Retinal pigment epithelial cell (primary cell): ENCODE measurements around the gene GNG4.

Experiments used
- DNase-seq: peaks from one replicate; pipeline ENCODE4 v3.0.0-alpha.2; 2010; ENCODE audit warnings: low read depth
- H3K4me3 ChIP-seq: 2 replicates; pipeline ENCODE4 v1.5.1; 2011; ENCODE audit warnings: mild to moderate bottlenecking, low read length, control low read depth, moderate library complexity
- TF ChIP-seq, protein P1 (sequence below): conservative IDR thresholded peaks from 2 replicates; pipeline ENCODE4 v1.5.1; 2011; ENCODE audit warnings: low read depth, low read length, control low read depth, inconsistent platforms

The GNG4 gene

DNA sequence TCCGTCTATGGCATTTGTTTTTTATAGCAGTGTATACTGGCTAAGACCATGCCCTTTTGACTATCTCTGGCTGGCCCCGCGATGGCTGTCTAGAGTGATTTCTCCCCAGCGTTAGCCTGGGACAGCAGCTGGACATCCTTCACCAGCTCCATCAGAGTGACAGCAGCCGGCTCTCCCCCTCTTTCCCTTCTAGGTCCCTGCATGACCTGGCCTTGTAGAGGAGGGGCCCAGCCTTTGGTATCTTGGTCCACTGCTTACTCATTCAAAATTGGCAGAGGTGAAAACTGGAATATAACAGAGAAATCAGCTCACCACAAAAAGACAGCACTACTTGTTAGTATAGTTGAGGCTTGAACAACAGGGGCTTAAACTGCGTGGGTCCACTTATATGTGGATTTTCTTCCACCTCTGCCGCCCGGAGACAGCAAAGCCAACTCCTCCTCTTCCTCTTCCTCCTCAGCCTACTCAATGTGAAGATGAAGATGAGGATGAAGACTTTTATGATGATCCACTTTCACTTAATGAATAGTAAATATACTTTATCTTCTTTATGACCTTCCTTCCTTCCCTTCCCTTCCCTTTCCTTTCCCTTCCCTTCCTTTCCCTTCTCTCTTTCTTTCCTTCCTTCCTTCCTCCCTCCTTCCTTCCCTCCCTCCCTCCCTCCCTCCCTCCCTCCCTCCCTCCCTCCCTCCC is 116.0 kb downstream of the GNG4 start:
- no peak overlapping the region for H3K4me3 ChIP-seq
- no peak for DNase-seq
- TF ChIP-seq, protein P1, sequence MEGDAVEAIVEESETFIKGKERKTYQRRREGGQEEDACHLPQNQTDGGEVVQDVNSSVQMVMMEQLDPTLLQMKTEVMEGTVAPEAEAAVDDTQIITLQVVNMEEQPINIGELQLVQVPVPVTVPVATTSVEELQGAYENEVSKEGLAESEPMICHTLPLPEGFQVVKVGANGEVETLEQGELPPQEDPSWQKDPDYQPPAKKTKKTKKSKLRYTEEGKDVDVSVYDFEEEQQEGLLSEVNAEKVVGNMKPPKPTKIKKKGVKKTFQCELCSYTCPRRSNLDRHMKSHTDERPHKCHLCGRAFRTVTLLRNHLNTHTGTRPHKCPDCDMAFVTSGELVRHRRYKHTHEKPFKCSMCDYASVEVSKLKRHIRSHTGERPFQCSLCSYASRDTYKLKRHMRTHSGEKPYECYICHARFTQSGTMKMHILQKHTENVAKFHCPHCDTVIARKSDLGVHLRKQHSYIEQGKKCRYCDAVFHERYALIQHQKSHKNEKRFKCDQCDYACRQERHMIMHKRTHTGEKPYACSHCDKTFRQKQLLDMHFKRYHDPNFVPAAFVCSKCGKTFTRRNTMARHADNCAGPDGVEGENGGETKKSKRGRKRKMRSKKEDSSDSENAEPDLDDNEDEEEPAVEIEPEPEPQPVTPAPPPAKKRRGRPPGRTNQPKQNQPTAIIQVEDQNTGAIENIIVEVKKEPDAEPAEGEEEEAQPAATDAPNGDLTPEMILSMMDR, result no peak

- no peak for DNase-seq
- TF ChIP-seq, protein P1, result no peak
- H3K4me3 ChIP-seq, result no peak overlapping the region
Measured at GRCh38 chr1:235532360-235532759, 117.2 kb downstream of the GNG4 start.

DNA sequence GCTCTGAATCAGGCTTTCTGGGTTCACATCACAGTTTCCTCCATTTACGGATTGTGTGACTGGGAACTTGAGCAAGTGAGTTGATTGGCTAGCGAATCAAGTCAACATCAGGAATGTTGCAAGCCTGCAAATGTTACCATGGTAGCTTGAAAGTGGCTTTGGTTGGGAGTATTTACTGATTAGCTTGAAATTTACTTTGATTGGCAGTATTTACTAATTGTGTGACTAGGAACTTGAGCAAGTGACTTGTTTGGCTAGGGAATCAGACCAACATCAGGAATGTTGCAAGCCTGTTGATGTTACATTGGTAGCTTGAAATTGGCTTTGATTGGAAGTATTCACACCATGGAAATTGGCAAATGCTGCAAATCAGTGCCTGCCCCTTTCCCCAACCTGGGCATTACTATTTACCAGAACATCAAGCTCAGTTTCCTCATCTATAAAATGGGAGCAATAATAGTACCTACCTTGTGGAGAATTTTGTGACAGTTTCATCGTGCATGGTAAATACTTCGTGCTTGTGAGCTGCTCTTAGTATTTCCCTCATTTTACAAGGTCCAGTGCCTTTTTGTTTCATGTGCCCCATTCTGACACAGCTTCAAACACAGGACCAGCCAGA is 122.3 kb downstream of the GNG4 start:
- DNase-seq, result no peak
- H3K4me3 ChIP-seq, result no peak overlapping the region
- TF ChIP-seq, protein P1, result no peak

GRCh38 chr1:235525314-235525713 is 124.3 kb downstream of the GNG4 start:
- no peak for DNase-seq
- no peak overlapping the region for H3K4me3 ChIP-seq
- TF ChIP-seq, protein P1, result no peak

- TF ChIP-seq, protein P1, result no peak
- no peak for DNase-seq
- H3K4me3 ChIP-seq, result no peak overlapping the region
Measured at GRCh38 chr1:235516862-235517446, 132.6 kb downstream of the GNG4 start.

- TF ChIP-seq, protein P1, result no peak
- no peak overlapping the region for H3K4me3 ChIP-seq
- no peak for DNase-seq
Measured at GRCh38 chr1:235515844-235516512, 133.6 kb downstream of the GNG4 start.
